ENCODE results near the gene TPP2. TPM values are rescaled to one million over a fixed set of nuclear protein-coding genes. Genes with fewer than 3 reads are reported as not detected.

The TPP2 gene
- total RNA-seq, 2 donors from 2014 or later = 41.0 to 42.0 TPM

DNA sequence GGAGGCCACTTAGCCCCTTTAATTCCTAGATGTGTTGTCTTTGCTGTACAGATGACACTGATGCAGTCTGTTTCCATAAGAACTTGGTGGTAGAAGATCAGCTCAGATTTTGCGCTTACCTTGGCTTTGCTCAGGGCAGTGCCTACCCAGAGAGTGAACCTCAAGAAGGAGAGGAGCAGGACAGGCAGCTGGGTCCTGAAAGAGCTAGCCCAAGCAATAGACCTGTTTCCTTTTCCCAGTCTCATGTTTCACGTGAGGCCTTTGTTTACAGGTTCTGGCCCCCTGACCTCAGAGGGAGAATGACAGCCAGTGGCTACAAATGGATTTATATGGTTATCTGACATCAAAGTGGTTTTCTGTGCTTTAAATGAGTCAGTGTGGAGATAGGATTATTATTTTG is 58.0 kb downstream of the TPP2 start:
- no peak for TF ChIP-seq CTCF (IDR thresholded peaks at IDR 0.05)
- intact Hi-C loops (cut with DNase I) = no loop called here
- H3K27ac ChIP-seq = no peak overlapping the region
- H3K27me3 ChIP-seq = no peaks in the 10 kb centered on the region
- H3K9ac ChIP-seq (ENCODE audit: low read depth in 2 of 2, low read length in 2 of 2) = no peak overlapping the region
- DNase-seq = no peak
- H3K36me3 ChIP-seq = peaks cover 7% of the 10 kb centered on the region
- H3K4me1 ChIP-seq = no peaks in the 10 kb centered on the region
- H3K9me3 ChIP-seq = no peaks in the 10 kb centered on the region
- H3K4me3 ChIP-seq = no peak overlapping the region

DNA sequence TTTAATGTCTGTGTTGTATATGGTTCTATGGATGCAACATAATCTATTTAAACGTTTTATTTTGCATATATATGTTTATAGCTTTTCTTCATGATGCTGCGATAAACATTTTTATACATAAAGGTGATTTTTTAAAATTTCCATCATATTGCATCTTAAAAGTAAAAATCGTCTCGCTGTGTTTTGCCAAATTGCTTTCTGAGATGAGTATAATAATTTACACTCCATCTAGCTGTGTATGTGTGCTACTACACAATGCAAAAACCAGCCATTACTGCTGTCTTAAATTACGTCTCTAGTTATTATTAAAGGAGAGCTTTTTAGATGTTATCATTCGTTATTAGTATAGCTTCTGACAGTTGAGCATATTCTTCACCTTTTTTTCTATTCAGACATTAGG is 60.8 kb downstream of the TPP2 start:
- Histone ChIP-seq H3K36me3 (no peaks in the 10 kb centered on the region), H3K9me3 (no peaks in the 10 kb centered on the region), H3K4me1 (no peaks in the 10 kb centered on the region), H3K9ac (ENCODE audit: low read depth in 2 of 2, low read length in 2 of 2) (no peak overlapping the region), H3K27me3 (no peaks in the 10 kb centered on the region), H3K27ac (no peak overlapping the region), H3K4me3 (no peak overlapping the region)
- DNase-seq = no peak
- intact Hi-C loops (cut with DNase I) = no loop called here
- no peak for TF ChIP-seq CTCF (IDR thresholded peaks at IDR 0.05)

DNA sequence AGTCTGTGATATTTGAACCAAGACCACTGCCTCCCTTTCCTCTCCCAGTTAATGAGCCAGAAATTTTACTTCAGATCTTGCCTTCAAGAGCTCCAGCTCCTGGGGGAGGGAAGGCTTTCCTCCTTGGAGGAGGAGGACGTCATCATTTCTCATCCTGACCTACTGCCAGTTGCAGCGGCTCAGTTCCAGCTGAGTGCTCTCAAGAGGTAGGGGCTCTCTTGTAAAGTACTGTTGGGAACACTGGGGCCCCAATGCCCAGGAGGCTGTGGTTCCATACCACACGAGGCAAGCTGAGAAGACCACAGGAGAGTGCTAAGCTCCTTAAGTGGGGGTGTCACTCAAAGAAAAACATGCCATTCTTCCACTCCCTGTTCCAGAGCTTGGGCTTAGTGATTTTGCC is 61.9 kb downstream of the TPP2 start:
- no peak overlapping the region for H3K27ac ChIP-seq
- no peaks in the 10 kb centered on the region for H3K4me1 ChIP-seq
- DNase-seq = no peak
- H3K27me3 ChIP-seq = no peaks in the 10 kb centered on the region
- no peaks in the 10 kb centered on the region for H3K9me3 ChIP-seq
- intact Hi-C loops (cut with DNase I) = no loop called here
- no peaks in the 10 kb centered on the region for H3K36me3 ChIP-seq
- TF ChIP-seq CTCF (IDR thresholded peaks at IDR 0.05) = no peak
- no peak overlapping the region for H3K9ac ChIP-seq (ENCODE audit: low read depth in 2 of 2, low read length in 2 of 2)
- no peak overlapping the region for H3K4me3 ChIP-seq

DNA sequence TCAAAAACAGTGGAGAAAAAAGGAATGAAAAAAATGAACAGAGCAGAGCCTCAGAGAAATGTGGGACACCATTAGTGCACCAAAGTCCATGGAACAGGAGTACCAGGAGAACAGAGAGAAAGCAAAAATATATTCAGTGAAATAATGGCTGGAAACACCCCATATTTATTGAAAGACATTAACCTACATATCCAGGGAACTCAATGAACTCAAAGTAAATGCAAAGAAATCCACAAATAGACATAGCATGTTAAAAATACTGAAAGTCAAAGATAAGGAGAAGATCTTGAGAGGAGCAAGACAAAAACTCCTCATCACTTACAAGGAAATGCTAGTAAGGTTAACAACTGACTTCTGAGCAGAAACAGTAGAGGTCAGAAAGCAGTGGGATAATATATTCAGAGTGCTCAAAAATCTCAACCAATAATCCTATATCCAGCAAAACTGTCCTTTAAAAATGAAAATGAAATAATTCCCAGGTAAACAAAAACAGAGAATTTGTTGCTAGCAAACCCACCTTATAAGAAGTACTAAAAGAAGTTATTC is 62.5 kb downstream of the TPP2 start:
- H3K36me3 ChIP-seq = no peaks in the 10 kb centered on the region
- H3K9me3 ChIP-seq = no peaks in the 10 kb centered on the region
- no peak overlapping the region for H3K27ac ChIP-seq
- no peak for DNase-seq
- H3K4me3 ChIP-seq = no peak overlapping the region
- no peak overlapping the region for H3K9ac ChIP-seq (ENCODE audit: low read depth in 2 of 2, low read length in 2 of 2)
- no peak for TF ChIP-seq CTCF (IDR thresholded peaks at IDR 0.05)
- no peaks in the 10 kb centered on the region for H3K4me1 ChIP-seq
- H3K27me3 ChIP-seq = no peaks in the 10 kb centered on the region
- intact Hi-C loops (cut with DNase I) = no loop called here

DNA sequence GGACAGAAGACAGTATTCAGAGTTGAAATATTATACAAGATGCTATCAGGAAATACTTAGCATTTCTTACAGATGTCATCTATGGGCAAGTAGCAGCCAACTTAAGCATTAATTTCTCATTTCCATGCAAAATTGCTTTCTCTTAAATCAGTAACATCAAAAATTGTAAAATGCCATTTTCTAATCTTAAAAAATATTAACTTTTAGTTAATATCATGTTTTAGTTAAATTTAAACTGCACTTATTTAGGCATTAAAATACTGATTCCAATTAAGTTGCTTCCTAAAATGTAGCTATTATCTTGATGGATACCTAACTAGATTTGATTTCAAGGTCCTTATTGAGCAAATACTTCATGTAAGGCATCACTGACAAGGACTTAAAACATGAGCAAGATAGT is 70.2 kb downstream of the TPP2 start:
- Histone ChIP-seq H3K9ac (ENCODE audit: low read depth in 2 of 2, low read length in 2 of 2) (no peak overlapping the region), H3K27ac (no peak overlapping the region), H3K4me3 (no peak overlapping the region), H3K4me1 (no peaks in the 10 kb centered on the region), H3K36me3 (no peaks in the 10 kb centered on the region), H3K9me3 (no peaks in the 10 kb centered on the region), H3K27me3 (no peaks in the 10 kb centered on the region)
- TF ChIP-seq CTCF (IDR thresholded peaks at IDR 0.05) = no peak
- intact Hi-C loops (cut with DNase I) = no loop called here
- no peak for DNase-seq

Data from colonic mucosa (tissue), 4 donors.